GM12864 (cell line): ENCODE measurements around the gene C9orf50.

ENCODE experiments used
- DNase-seq: peaks from one replicate; pipeline ENCODE4 v3.0.0-alpha.2; 2011; ENCODE audit warnings: low read depth
- H3K4me3 ChIP-seq: 2 replicates; pipeline ENCODE4 v1.5.1; 2011; ENCODE audit warnings: mild to moderate bottlenecking, low read depth, low read length, control low read depth
- CTCF ChIP-seq: IDR thresholded peaks from 2 replicates; pipeline ENCODE4 v1.5.1; 2011; ENCODE audit warnings: low read depth, mild to moderate bottlenecking, moderate library complexity, low read length, control low read depth, inconsistent platforms; ENCODE audit errors: missing control alignments

C9orf50 gene

GRCh38 chr9:129574911-129575585 is 45.9 kb downstream of the C9orf50 start:
- no peak overlapping the region for H3K4me3 ChIP-seq
- DNase-seq, result no peak
- no peak for TF ChIP-seq CTCF

GRCh38 chr9:129573977-129574376 is 46.9 kb downstream of the C9orf50 start:
- no peak for TF ChIP-seq CTCF
- DNase-seq, result no peak
- no peak overlapping the region for H3K4me3 ChIP-seq

- H3K4me3 ChIP-seq, result no peak overlapping the region
- no peak for DNase-seq
- no peak for TF ChIP-seq CTCF
Observed at GRCh38 chr9:129572517-129572916, 48.4 kb downstream of the C9orf50 start.

GRCh38 chr9:129572052-129572425 is 48.9 kb downstream of the C9orf50 start:
- H3K4me3 ChIP-seq, result no peak overlapping the region
- DNase-seq, result no peak
- no peak for TF ChIP-seq CTCF

- no peak for DNase-seq
- TF ChIP-seq CTCF, result no peak
- no peak overlapping the region for H3K4me3 ChIP-seq
Observed at GRCh38 chr9:129571298-129572051, 49.4 kb downstream of the C9orf50 start.

GRCh38 chr9:129570450-129571297 is 50.2 kb downstream of the C9orf50 start:
- no peak for TF ChIP-seq CTCF

More at GRCh38 chr9:129570450-129571297, 50.2 kb downstream of the C9orf50 start:
- DNase-seq, result no peak
- H3K4me3 ChIP-seq, result no peak overlapping the region
